Loucy (cell line): Measurements from ENCODE around the gene BRSK2.

ENCODE experiments used
- H2AFZ ChIP-seq: fragments of 200-600 bp; sonication (generic); 2 replicates; pipeline ENCODE4 v1.6.0; 2016; ENCODE audit warnings: antibody characterized with exemption, mild to moderate bottlenecking, low read length, moderate library complexity
- H3F3A ChIP-seq: fragments of 200-600 bp; 2 replicates; pipeline ENCODE4 v1.6.0; 2016; ENCODE audit warnings: antibody characterized with exemption, low read depth, mild to moderate bottlenecking
- H3K27me3 ChIP-seq: fragments of 200-600 bp; sonication (generic); 2 replicates; pipeline ENCODE4 v1.6.1; 2014; ENCODE audit warnings: low read length, mild to moderate bottlenecking; ENCODE audit not compliant: insufficient read depth, poor library complexity, severe bottlenecking
- H3K36me3 ChIP-seq: fragments of 200-600 bp; sonication (generic); 2 replicates; pipeline ENCODE4 v1.6.1; 2016; ENCODE audit warnings: low read length; ENCODE audit not compliant: insufficient read depth
- H3K4me1 ChIP-seq: fragments of 200-600 bp; sonication (generic); 2 replicates; pipeline ENCODE4 v1.5.1; 2014; ENCODE audit warnings: low read length, mild to moderate bottlenecking; ENCODE audit not compliant: insufficient read depth, poor library complexity, severe bottlenecking
- H3K4me2 ChIP-seq: fragments of 200-600 bp; sonication (generic); 2 replicates; pipeline ENCODE4 v1.6.0; 2014; ENCODE audit warnings: antibody characterized with exemption, low read length, low read depth, mild to moderate bottlenecking; ENCODE audit not compliant: poor library complexity, severe bottlenecking
- H3K4me3 ChIP-seq: fragments of 200-600 bp; sonication (generic); 2 replicates; pipeline ENCODE4 v1.5.1; 2014; ENCODE audit warnings: low read length, mild to moderate bottlenecking, mixed read lengths; ENCODE audit not compliant: poor library complexity, severe bottlenecking
- H3K79me2 ChIP-seq: fragments of 200-600 bp; sonication (generic); 2 replicates; pipeline ENCODE4 v1.6.1; 2014; ENCODE audit warnings: low read length; ENCODE audit not compliant: insufficient read depth
- H3K9ac ChIP-seq: fragments of 200-600 bp; sonication (generic); 2 replicates; pipeline ENCODE4 v1.6.0; 2014; ENCODE audit warnings: mild to moderate bottlenecking, low read depth, low read length, moderate library complexity; ENCODE audit not compliant: poor library complexity, severe bottlenecking
- H3K9me2 ChIP-seq: fragments of 200-600 bp; sonication (generic); replicated peaks from 2 replicates; pipeline ENCODE4 v1.6.1; 2016; ENCODE audit warnings: low read depth, low read length, mixed read lengths
- H3K9me3 ChIP-seq: fragments of 200-600 bp; sonication (generic); 2 replicates; pipeline ENCODE4 v1.6.1; 2014; ENCODE audit warnings: mild to moderate bottlenecking, antibody characterized with exemption, low read length, low read depth; ENCODE audit not compliant: insufficient read depth
- H4K20me1 ChIP-seq: fragments of 200-600 bp; sonication (generic); 2 replicates; pipeline ENCODE4 v1.6.0; 2014; ENCODE audit warnings: antibody characterized with exemption, low read length, mild to moderate bottlenecking; ENCODE audit not compliant: insufficient read depth, poor library complexity, severe bottlenecking
- EZH2phosphoT487 ChIP-seq: fragments of 200-600 bp; IDR thresholded peaks from 2 replicates; pipeline ENCODE4 v1.6.1; 2018; ENCODE audit warnings: antibody characterized with exemption, mild to moderate bottlenecking, moderate library complexity, borderline replicate concordance
- TF ChIP-seq, protein P1 (sequence below): fragments of 200-600 bp; sonication (generic); conservative IDR thresholded peaks from 2 replicates; pipeline ENCODE4 v1.5.1; 2014; ENCODE audit warnings: mild to moderate bottlenecking, antibody characterized with exemption, low read length

The BRSK2 gene

DNA sequence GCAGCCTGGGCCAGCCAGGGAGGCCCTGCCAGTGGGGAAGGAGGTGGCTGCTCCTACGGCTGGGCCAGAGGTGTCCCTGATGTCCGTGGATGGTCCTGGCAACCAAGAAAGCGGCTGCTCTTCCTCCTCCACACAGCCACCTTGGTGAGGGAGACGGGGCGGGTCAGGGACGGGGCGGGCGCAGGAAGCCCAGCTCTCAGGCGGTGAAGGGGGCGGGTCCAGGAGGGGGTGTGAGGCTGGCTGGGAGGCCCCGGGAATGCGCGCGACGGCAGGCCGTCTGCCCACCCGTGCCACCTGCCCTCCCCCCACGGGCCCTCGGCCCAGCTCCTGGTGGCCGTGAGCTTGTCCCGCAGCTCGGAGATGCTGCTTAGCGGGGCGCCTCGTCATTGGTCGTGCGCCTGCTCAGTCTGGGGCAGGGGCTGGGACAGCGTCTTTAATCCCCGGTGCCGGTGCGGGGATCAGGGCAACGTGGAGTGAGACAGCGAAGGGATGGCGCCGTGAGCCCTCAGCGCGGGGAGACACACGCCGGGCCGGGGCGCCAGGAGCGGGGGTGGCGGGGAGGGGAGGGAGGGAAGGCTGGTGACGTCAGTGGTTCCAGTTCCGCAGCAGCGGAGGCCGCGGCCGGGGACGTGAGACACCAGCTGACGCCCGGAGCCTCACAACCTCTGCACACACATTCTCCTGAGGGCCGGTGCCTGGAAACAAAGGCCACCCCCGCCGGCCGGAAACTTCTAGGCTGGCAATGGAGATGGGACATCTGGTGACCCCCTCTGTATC, 6.7 kb upstream of the BRSK2 start:
- Histone ChIP-seq H2AFZ (peak overlapping the region; percentile 84), H3K9me2 (no peaks in the 10 kb centered on the region), H3K4me1 (no peaks in the 10 kb centered on the region), H3K9ac (peak overlapping the region; percentile 52), H3F3A (no peaks in the 10 kb centered on the region), H3K79me2 (no peaks in the 10 kb centered on the region), H3K27me3 (no peaks in the 10 kb centered on the region), H3K36me3 (no peaks in the 10 kb centered on the region), H3K4me3 (peak overlapping the region; percentile 71), H3K4me2 (peak overlapping the region; percentile 58), H4K20me1 (no peaks in the 10 kb centered on the region), H3K9me3 (no peaks in the 10 kb centered on the region)
- TF ChIP-seq, protein P1, sequence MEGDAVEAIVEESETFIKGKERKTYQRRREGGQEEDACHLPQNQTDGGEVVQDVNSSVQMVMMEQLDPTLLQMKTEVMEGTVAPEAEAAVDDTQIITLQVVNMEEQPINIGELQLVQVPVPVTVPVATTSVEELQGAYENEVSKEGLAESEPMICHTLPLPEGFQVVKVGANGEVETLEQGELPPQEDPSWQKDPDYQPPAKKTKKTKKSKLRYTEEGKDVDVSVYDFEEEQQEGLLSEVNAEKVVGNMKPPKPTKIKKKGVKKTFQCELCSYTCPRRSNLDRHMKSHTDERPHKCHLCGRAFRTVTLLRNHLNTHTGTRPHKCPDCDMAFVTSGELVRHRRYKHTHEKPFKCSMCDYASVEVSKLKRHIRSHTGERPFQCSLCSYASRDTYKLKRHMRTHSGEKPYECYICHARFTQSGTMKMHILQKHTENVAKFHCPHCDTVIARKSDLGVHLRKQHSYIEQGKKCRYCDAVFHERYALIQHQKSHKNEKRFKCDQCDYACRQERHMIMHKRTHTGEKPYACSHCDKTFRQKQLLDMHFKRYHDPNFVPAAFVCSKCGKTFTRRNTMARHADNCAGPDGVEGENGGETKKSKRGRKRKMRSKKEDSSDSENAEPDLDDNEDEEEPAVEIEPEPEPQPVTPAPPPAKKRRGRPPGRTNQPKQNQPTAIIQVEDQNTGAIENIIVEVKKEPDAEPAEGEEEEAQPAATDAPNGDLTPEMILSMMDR: no peak
- no peak for TF ChIP-seq EZH2phosphoT487

DNA sequence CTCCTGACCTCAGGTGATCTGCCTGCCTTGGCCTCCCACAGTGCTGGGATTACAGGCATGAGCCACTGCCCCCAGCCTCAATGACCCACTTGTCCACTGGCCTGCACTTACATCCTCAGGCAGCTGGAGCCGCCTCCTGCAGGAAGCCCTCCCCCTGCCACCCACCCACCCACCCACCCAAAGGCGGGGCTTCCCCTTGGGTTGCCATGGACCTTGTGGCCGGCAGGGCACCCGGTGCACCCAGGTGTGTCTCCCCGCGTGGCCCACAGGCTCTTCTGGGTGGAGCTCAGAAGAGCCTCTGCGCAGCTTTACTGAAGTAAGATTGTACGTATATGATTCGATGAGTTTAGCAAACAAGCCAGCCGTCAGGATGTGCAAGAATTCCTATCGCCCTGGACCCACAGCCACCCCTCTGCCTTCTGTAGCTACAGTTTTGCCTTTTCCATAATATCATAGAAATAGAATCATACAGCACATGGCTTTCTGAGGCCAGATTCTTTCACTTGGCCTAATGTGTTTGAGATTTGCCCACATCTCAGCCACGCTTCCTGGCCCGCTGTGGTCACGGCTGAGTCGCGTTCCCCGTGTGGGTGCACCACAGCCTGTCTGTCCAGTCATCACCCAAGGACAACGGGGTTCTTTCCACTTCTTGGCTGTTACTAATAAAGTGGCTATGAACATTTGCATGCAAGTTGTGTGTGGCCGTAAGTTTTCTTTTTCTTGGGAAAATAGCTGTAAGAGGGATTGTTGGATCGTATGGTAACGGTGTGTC, 5.3 kb upstream of the BRSK2 start:
- Histone ChIP-seq H3K9me3 (no peaks in the 10 kb centered on the region), H3K9ac (no peak overlapping the region), H3K9me2 (no peaks in the 10 kb centered on the region), H3K36me3 (no peaks in the 10 kb centered on the region), H3K4me2 (no peak overlapping the region), H3K4me3 (no peak overlapping the region), H2AFZ (no peak overlapping the region), H3K79me2 (no peaks in the 10 kb centered on the region), H4K20me1 (no peaks in the 10 kb centered on the region), H3K4me1 (no peaks in the 10 kb centered on the region), H3K27me3 (no peaks in the 10 kb centered on the region), H3F3A (no peaks in the 10 kb centered on the region)
- TF ChIP-seq, protein P1: no peak
- no peak for TF ChIP-seq EZH2phosphoT487

DNA sequence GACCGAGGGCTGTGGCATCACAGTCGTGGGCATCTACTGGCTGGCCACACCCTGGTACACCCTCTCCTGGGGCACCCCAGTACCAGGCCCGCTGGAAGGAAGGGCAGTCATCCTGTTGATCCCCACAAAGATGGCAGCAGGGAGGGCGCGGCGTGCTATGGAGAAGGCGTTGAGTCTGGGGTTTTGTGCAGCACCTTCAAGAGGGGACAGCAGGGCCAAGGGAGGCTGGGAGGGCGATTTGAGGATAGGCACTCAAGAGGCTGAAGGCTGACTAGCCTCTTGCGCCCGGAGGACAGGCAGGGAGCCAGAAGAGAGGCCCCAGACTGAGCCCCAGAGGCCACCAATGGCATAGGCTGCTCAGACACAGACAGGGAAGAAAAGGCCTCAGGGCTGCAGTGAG, 2.2 kb upstream of the BRSK2 start:
- Histone ChIP-seq H3K9me2 (no peaks in the 10 kb centered on the region), H3K79me2 (no peaks in the 10 kb centered on the region), H3K9ac (no peak overlapping the region), H2AFZ (no peak overlapping the region), H3F3A (no peaks in the 10 kb centered on the region), H4K20me1 (no peaks in the 10 kb centered on the region), H3K9me3 (no peaks in the 10 kb centered on the region; the same call in 1 of the 2 replicates), H3K4me3 (no peak overlapping the region), H3K4me1 (no peaks in the 10 kb centered on the region), H3K27me3 (no peaks in the 10 kb centered on the region), H3K36me3 (no peaks in the 10 kb centered on the region), H3K4me2 (no peak overlapping the region)
- no peak for TF ChIP-seq EZH2phosphoT487
- TF ChIP-seq, protein P1: no peak
